GM18519 (cell line): ENCODE data around the gene CLDN8.

Experiments used
- ATAC-seq: cut with Tn5 transposase; IDR thresholded peaks from one replicate; pipeline ENCODE4 v1.9.1; 2021; ENCODE audit warnings: mild to moderate bottlenecking, moderate library complexity; ENCODE audit not compliant: unreplicated experiment, low FRiP score

Gene CLDN8

GRCh38 chr21:30206551-30207251 lies 9.2 kb downstream of the CLDN8 start:
- no peak for ATAC-seq

- ATAC-seq: no peak
Measured at GRCh38 chr21:30200000-30200399, 15.9 kb downstream of the CLDN8 start.

- ATAC-seq: peak; percentile 61
Measured at GRCh38 chr21:30194701-30195299, 21.1 kb downstream of the CLDN8 start.

- ATAC-seq: no peak
Measured at GRCh38 chr21:30193201-30193600, 22.7 kb downstream of the CLDN8 start.

GRCh38 chr21:30190554-30190953 lies 25.3 kb downstream of the CLDN8 start:
- ATAC-seq: no peak

GRCh38 chr21:30189773-30190172 lies 26.1 kb downstream of the CLDN8 start:
- ATAC-seq: no peak

- no peak for ATAC-seq
Measured at GRCh38 chr21:30186242-30186641, 29.7 kb downstream of the CLDN8 start.

GRCh38 chr21:30168086-30168485 lies 47.8 kb downstream of the CLDN8 start:
- ATAC-seq: no peak

- ATAC-seq: no peak
Measured at GRCh38 chr21:30166705-30167104, 49.2 kb downstream of the CLDN8 start, which contains the start of gene CLDN17. Gene CLDN17, minus strand, starts transcription at chr21:30166805. Its CDS starts 188 bp downstream, at chr21:30166617.

- no peak for ATAC-seq
Measured at GRCh38 chr21:30166171-30166570, 49.7 kb downstream of the CLDN8 start.

GRCh38 chr21:30164796-30165195 lies 51.1 kb downstream of the CLDN8 start:
- no peak for ATAC-seq
